Breast epithelium (tissue), 4 donors: Measurements from ENCODE around the gene ARID5B. TPM values are rescaled to one million over a fixed set of nuclear protein-coding genes. Genes with fewer than 3 reads are reported as not detected.
A peak's percentile ranks its signal among the peaks of the same experiment; 100 is the strongest.

Experiments
- DNase-seq, 2 donors: peaks; one replicate each; pipeline ENCODE4 v3.0.0-alpha.2; 2019; ENCODE audit warnings: low spot score in 2 of 2
- H3K27ac ChIP-seq, 2 donors: fragments of 200-600 bp; sonication (generic) in 1 of 2; one replicate each; pipeline ENCODE4 v1.5.1; 2016 to 2019; ENCODE audit warnings: mild to moderate bottlenecking in 1 of 2
- H3K27me3 ChIP-seq, 2 donors: fragments of 200-600 bp; sonication (generic) in 1 of 2; one replicate each; pipeline versions ENCODE4 v1.5.1 to v1.6.0; 2017 to 2019; ENCODE audit warnings: control low read depth in 1 of 2, mild to moderate bottlenecking in 1 of 2
- H3K36me3 ChIP-seq: fragments of 200-600 bp; one replicate; pipeline ENCODE4 v1.5.1; 2019
- H3K4me1 ChIP-seq, 2 donors: fragments of 200-600 bp; sonication (generic); one replicate each; pipeline ENCODE4 v1.5.1; 2016 to 2019; ENCODE audit warnings: control low read depth in 1 of 2
- H3K4me3 ChIP-seq, 3 donors: fragments of 200-600 bp; sonication (generic); 1 replicate in 2 of 3; 2 replicates in 1 of 3; pipeline ENCODE4 v1.5.1; 2016 to 2019; ENCODE audit warnings: mild to moderate bottlenecking in 3 of 3, moderate library complexity in 2 of 3
- H3K9me3 ChIP-seq, 2 donors: fragments of 200-600 bp; sonication (generic) in 1 of 2; one replicate each; pipeline ENCODE4 v1.5.1; 2016 to 2019; ENCODE audit warnings: control low read depth in 1 of 2
- POLR2A ChIP-seq: fragments of 450-650 bp; IDR thresholded peaks from one replicate; pipeline ENCODE4 v1.6.1; 2016; ENCODE audit warnings: antibody characterized with exemption, mild to moderate bottlenecking, moderate library complexity
- POLR2AphosphoS5 ChIP-seq, 3 donors: sonication (generic); formaldehyde crosslinking; IDR thresholded peaks; one replicate each; pipeline ENCODE4 v1.6.1; 2017; ENCODE audit warnings: antibody characterized with exemption in 3 of 3
- intact Hi-C: fragments of 100-400 bp; cut with DNase I; formaldehyde crosslinking; loops from one replicate; pipeline ENCODE4 v1.15.1; 2023; ENCODE audit warnings: low total_unique reads
- total RNA-seq, 3 donors: library from RNA; depleted of rRNA; stranded (reverse); fragments of >200 nt; gene quantifications; one replicate each; pipeline ENCODE4 v1.1.0, GENCODE V29; 2016
- TF ChIP-seq, protein P1 (sequence below), 3 donors: fragments of 450-650 bp; IDR thresholded peaks; one replicate each; pipeline ENCODE4 v1.5.1; 2016 to 2017; ENCODE audit warnings: antibody characterized with exemption in 3 of 3, mild to moderate bottlenecking in 3 of 3, moderate library complexity in 3 of 3

Gene ARID5B
- total RNA-seq, 3 donors from 2014 or later, result 89.5 to 166 (median 125) TPM

- Histone ChIP-seq H3K4me3 (no peak overlapping the region), H3K9me3 (no peaks in the 10 kb centered on the region), H3K27me3 (no peaks in the 10 kb centered on the region), H3K27ac (no peak overlapping the region), H3K4me1 (no peaks in the 10 kb centered on the region), H3K36me3 (no peaks in the 10 kb centered on the region)
- TF ChIP-seq POLR2A, result no peak
- TF ChIP-seq, protein P1, sequence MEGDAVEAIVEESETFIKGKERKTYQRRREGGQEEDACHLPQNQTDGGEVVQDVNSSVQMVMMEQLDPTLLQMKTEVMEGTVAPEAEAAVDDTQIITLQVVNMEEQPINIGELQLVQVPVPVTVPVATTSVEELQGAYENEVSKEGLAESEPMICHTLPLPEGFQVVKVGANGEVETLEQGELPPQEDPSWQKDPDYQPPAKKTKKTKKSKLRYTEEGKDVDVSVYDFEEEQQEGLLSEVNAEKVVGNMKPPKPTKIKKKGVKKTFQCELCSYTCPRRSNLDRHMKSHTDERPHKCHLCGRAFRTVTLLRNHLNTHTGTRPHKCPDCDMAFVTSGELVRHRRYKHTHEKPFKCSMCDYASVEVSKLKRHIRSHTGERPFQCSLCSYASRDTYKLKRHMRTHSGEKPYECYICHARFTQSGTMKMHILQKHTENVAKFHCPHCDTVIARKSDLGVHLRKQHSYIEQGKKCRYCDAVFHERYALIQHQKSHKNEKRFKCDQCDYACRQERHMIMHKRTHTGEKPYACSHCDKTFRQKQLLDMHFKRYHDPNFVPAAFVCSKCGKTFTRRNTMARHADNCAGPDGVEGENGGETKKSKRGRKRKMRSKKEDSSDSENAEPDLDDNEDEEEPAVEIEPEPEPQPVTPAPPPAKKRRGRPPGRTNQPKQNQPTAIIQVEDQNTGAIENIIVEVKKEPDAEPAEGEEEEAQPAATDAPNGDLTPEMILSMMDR (IDR thresholded peaks at IDR 0.05), result no peak
- TF ChIP-seq POLR2AphosphoS5 (IDR thresholded peaks at IDR 0.05), result no peak
- DNase-seq, result no peak
- intact Hi-C loops, result loop anchor here (2.0 kb wide), 1 partner anchor 19 kb away; no protein-coding TSS in a partner anchor
Measured at GRCh38 chr10:61931620-61932332, 30.3 kb downstream of the ARID5B start.

- DNase-seq, result no peak
- intact Hi-C loops, result no loop called here
- TF ChIP-seq POLR2A, result no peak
- peaks cover 0 to 9% of the 10 kb centered on the region in 2 donors for H3K4me1 ChIP-seq
- no peaks in the 10 kb centered on the region for H3K36me3 ChIP-seq
- H3K27me3 ChIP-seq, result no peaks in the 10 kb centered on the region
- peak overlapping the region; percentile 14 to 54 for H3K27ac ChIP-seq
- H3K4me3 ChIP-seq, result no peak overlapping the region
- H3K9me3 ChIP-seq, result no peaks in the 10 kb centered on the region
Measured at GRCh38 chr10:61933859-61934555, 32.5 kb downstream of the ARID5B start.

GRCh38 chr10:61935077-61935476 is 33.6 kb downstream of the ARID5B start:
- no peak for DNase-seq
- Histone ChIP-seq H3K27me3 (no peaks in the 10 kb centered on the region), H3K27ac (no peak overlapping the region), H3K4me3 (no peak overlapping the region), H3K36me3 (no peaks in the 10 kb centered on the region), H3K9me3 (no peaks in the 10 kb centered on the region), H3K4me1 (peaks cover 0 to 9% of the 10 kb centered on the region in 2 donors)
- TF ChIP-seq, protein P1 (IDR thresholded peaks at IDR 0.05), result no peak
- TF ChIP-seq POLR2A (no peak), POLR2AphosphoS5 (IDR thresholded peaks at IDR 0.05) (no peak)
- intact Hi-C loops, result no loop called here

DNA sequence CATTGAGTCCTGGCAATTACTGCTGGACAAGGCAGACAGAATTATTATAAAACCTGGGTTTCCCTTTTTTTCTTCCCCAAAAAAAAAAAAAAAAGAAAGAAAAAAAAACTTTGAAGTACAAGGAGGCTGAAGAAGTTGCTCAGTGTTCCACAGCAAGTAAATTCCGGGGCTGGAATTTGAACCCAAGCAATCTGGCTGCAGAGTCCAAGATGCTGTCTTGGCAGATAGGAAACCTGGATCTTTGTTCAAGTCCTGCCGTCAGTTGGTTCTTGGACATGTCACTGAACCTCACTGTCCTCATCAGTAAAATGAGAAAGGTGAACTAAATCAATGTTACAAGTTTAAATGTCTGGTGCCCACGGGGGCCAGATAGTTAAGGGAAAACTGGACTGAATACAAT is 35.3 kb downstream of the ARID5B start:
- H3K27me3 ChIP-seq, result no peaks in the 10 kb centered on the region
- peaks cover 0 to 9% of the 10 kb centered on the region in 2 donors for H3K4me1 ChIP-seq
- H3K36me3 ChIP-seq, result no peaks in the 10 kb centered on the region
- H3K27ac ChIP-seq, result peak overlapping the region in 1 of 2 donors; percentile 79
- no peaks in the 10 kb centered on the region for H3K9me3 ChIP-seq
- TF ChIP-seq POLR2AphosphoS5 (IDR thresholded peaks at IDR 0.05), result no peak
- TF ChIP-seq POLR2A, result no peak
- TF ChIP-seq, protein P1 (IDR thresholded peaks at IDR 0.05), result no peak
- DNase-seq, result no peak
- H3K4me3 ChIP-seq, result no peak overlapping the region
- intact Hi-C loops, result no loop called here

- no peaks in the 10 kb centered on the region for H3K36me3 ChIP-seq
- no peak for DNase-seq
- peaks cover 6 to 9% of the 10 kb centered on the region in 2 donors for H3K4me1 ChIP-seq
- H3K27ac ChIP-seq, result peak overlapping the region; percentile 64 to 79
- intact Hi-C loops, result no loop called here
- TF ChIP-seq POLR2AphosphoS5 (IDR thresholded peaks at IDR 0.05) (no peak), POLR2A (no peak)
- TF ChIP-seq, protein P1 (IDR thresholded peaks at IDR 0.05), result no peak
- H3K9me3 ChIP-seq, result no peaks in the 10 kb centered on the region
- no peaks in the 10 kb centered on the region for H3K27me3 ChIP-seq
- no peak overlapping the region for H3K4me3 ChIP-seq
Measured at GRCh38 chr10:61937631-61938351, 36.3 kb downstream of the ARID5B start.
